CD4-positive, alpha-beta memory T cell (primary cell): ENCODE measurements around the gene SPATA33. TPM values are rescaled to one million over a fixed set of nuclear protein-coding genes. Genes with fewer than 3 reads are reported as not detected.

Experiments used
- CTCF ChIA-PET: fragments of 350-600 bp; sonication (Branson Sonifier 250); formaldehyde crosslinking; loops from one replicate; lab custom pipeline; 2021; ENCODE audit warnings: inconsistent platforms; ENCODE audit not compliant: partially characterized antibody; lab: Charles Lee
- POLR2A ChIA-PET: fragments of 350-600 bp; sonication (Branson Sonifier 250); formaldehyde crosslinking; loops from one replicate; lab custom pipeline; 2021; ENCODE audit not compliant: partially characterized antibody; lab: Charles Lee
- DNase-seq, 5 donors: peaks; one replicate each; pipeline versions ENCODE4 v3.0.0 to v3.0.0-alpha.2; 2020 to 2022; ENCODE audit warnings: mixed read lengths in 1 of 5
- H3K27ac ChIP-seq: one replicate; pipeline ENCODE4 v1.7.0; 2013; ENCODE audit warnings: low read depth, low read length
- H3K27me3 ChIP-seq: 2 replicates; pipeline ENCODE4 v1.7.0; 2013; ENCODE audit warnings: mild to moderate bottlenecking, low read length, moderate library complexity; ENCODE audit not compliant: insufficient read depth
- H3K36me3 ChIP-seq: 2 replicates; pipeline ENCODE4 v1.7.0; 2013; ENCODE audit warnings: mild to moderate bottlenecking, low read length, moderate library complexity; ENCODE audit not compliant: insufficient read depth
- H3K4me1 ChIP-seq: 2 replicates; pipeline ENCODE4 v1.7.0; 2013; ENCODE audit warnings: mild to moderate bottlenecking, low read length, moderate library complexity; ENCODE audit not compliant: insufficient read depth
- H3K4me3 ChIP-seq, 2 donors: one replicate each; pipeline ENCODE4 v1.7.0; 2013; ENCODE audit warnings: low read length in 2 of 2, mild to moderate bottlenecking in 1 of 2
- H3K9me3 ChIP-seq, 2 donors: one replicate each; pipeline ENCODE4 v1.7.0; 2013; ENCODE audit warnings: low read length in 2 of 2, control low read depth in 1 of 2; ENCODE audit not compliant: control insufficient read depth in 1 of 2
- H3K27ac Mint-ChIP-seq, 7 donors: one replicate each; pipeline ENCODE4 v1.8.0; 2020 to 2021; ENCODE audit warnings: mixed read lengths in 7 of 7, mild to moderate bottlenecking in 6 of 7, inconsistent platforms in 3 of 7, moderate library complexity in 3 of 7
- H3K27me3 Mint-ChIP-seq, 2 donors: one replicate each; pipeline ENCODE4 v1.8.0; 2020 to 2021; ENCODE audit warnings: mixed read lengths in 2 of 2
- H3K36me3 Mint-ChIP-seq, 2 donors: one replicate each; pipeline ENCODE4 v1.8.0; 2020 to 2021; ENCODE audit warnings: mixed read lengths in 2 of 2, inconsistent platforms in 1 of 2, mild to moderate bottlenecking in 1 of 2
- H3K4me1 Mint-ChIP-seq, 4 donors: one replicate each; pipeline ENCODE4 v1.8.0; 2020 to 2021; ENCODE audit warnings: mixed read lengths in 4 of 4, mild to moderate bottlenecking in 1 of 4
- H3K4me3 Mint-ChIP-seq, 8 donors: one replicate each; pipeline ENCODE4 v1.8.0; 2020 to 2021; ENCODE audit warnings: mixed read lengths in 8 of 8, mild to moderate bottlenecking in 7 of 8, moderate library complexity in 6 of 8, inconsistent platforms in 3 of 8
- H3K9me3 Mint-ChIP-seq, 8 donors: one replicate each; pipeline ENCODE4 v1.8.0; 2020 to 2021; ENCODE audit warnings: mixed read lengths in 8 of 8, mild to moderate bottlenecking in 5 of 8, inconsistent platforms in 3 of 8, moderate library complexity in 1 of 8
- intact Hi-C: fragments of 100-400 bp; cut with micrococcal nuclease; formaldehyde crosslinking; loops from one replicate; pipeline ENCODE4 v1.15.1; 2023
- polyA plus RNA-seq, 2 donors: library from polyadenylated mRNA; unstranded; fragments of 300-500 nt; fragmentation: Illumina TruSeq; gene quantifications; one replicate each; pipeline ENCODE4 v1.2.3, GENCODE V29; 2021
- total RNA-seq, 2 experiments: library from RNA; stranded (reverse); gene quantifications; one replicate each; pipeline ENCODE4 v1.2.3, GENCODE V29; 2021

The SPATA33 gene
- total and polyA plus RNA-seq, 4 experiments from 2014 or later, result 2.5 to 10.5 (median 7.2) TPM

GRCh38 chr16:89710709-89711564 lies 53.3 kb downstream of the SPATA33 start:
- POLR2A ChIA-PET, result interaction anchor here (0.6 to 6.8 kb wide), 6 partner anchors 11 to 198 kb away, joined by 3 to 42 read pairs (median 3); partner anchors contain the start of gene CDK10
- intact Hi-C loops, result loop anchor here (1.0 kb wide), 1 partner anchor 10 kb away; the partner anchor contains the start of gene ZNF276
- H3K9me3 ChIP-seq, result no peaks in the 10 kb centered on the region
- no peaks in the 10 kb centered on the region for H3K36me3 ChIP-seq
- no peak overlapping the region for H3K27ac ChIP-seq
- Mint-ChIP-seq H3K36me3 (peaks cover 0 to 2% of the 10 kb centered on the region in 2 donors), H3K9me3 (peaks cover 0 to 2% (median 0%) of the 10 kb centered on the region in 8 donors), H3K27me3 (peaks cover 0 to 1% of the 10 kb centered on the region in 2 donors), H3K4me3 (no peak overlapping the region), H3K27ac (no peak overlapping the region), H3K4me1 (peaks cover 2 to 10% (median 5%) of the 10 kb centered on the region in 4 donors)
- no peak overlapping the region for H3K4me3 ChIP-seq
- CTCF ChIA-PET, result interaction anchor here (1.2 to 15.1 kb wide), 3 partner anchors 74 to 149 kb away, joined by 3 to 293 read pairs (median 7); no protein-coding TSS in a partner anchor
- peaks cover 14% of the 10 kb centered on the region for H3K4me1 ChIP-seq
- DNase-seq, result no peak
- no peaks in the 10 kb centered on the region for H3K27me3 ChIP-seq

- peak overlapping the region in 1 of 2 donors; percentile 54 for H3K4me3 ChIP-seq
- H3K4me1 ChIP-seq, result peaks cover 9% of the 10 kb centered on the region
- Mint-ChIP-seq H3K36me3 (no peaks in the 10 kb centered on the region), H3K4me3 (peak overlapping the region in 4 of 8 donors; percentile 28 to 68 (median 56)), H3K4me1 (peaks cover 0 to 7% (median 1%) of the 10 kb centered on the region in 4 donors), H3K27ac (no peak overlapping the region), H3K9me3 (peaks cover 0 to 2% (median 0%) of the 10 kb centered on the region in 8 donors), H3K27me3 (peaks cover 0 to 1% of the 10 kb centered on the region in 2 donors)
- H3K27me3 ChIP-seq, result no peaks in the 10 kb centered on the region
- POLR2A ChIA-PET, result interaction anchor here (1.0 to 6.8 kb wide), 2 partner anchors 12 to 14 kb away, joined by 3 to 42 read pairs; no protein-coding TSS in a partner anchor
- peak; percentile 45 to 55 (median 51) for DNase-seq
- no peaks in the 10 kb centered on the region for H3K9me3 ChIP-seq
- CTCF ChIA-PET, result interaction anchor here (1.1 to 15.1 kb wide), 3 partner anchors 11 to 80 kb away, joined by 3 to 293 read pairs (median 3); no protein-coding TSS in a partner anchor
- no peaks in the 10 kb centered on the region for H3K36me3 ChIP-seq
- intact Hi-C loops, result loop anchor here (1.0 kb wide), 1 partner anchor 10 kb away; the partner anchor contains the start of gene ZNF276
- no peak overlapping the region for H3K27ac ChIP-seq
Observed at GRCh38 chr16:89711601-89712273, 54.1 kb downstream of the SPATA33 start.

- DNase-seq, result no peak
- H3K27ac ChIP-seq, result no peak overlapping the region
Observed at GRCh38 chr16:89712274-89712781, 54.7 kb downstream of the SPATA33 start.

GRCh38 chr16:89716493-89716892 lies 58.9 kb downstream of the SPATA33 start:
- Histone ChIP-seq H3K9me3 (no peaks in the 10 kb centered on the region), H3K4me3 (no peak overlapping the region), H3K27me3 (no peaks in the 10 kb centered on the region), H3K36me3 (no peaks in the 10 kb centered on the region), H3K27ac (no peak overlapping the region), H3K4me1 (peaks cover 25% of the 10 kb centered on the region)
- Mint-ChIP-seq H3K9me3 (no peaks in the 10 kb centered on the region), H3K36me3 (no peaks in the 10 kb centered on the region), H3K4me3 (no peak overlapping the region), H3K27ac (no peak overlapping the region), H3K4me1 (peaks cover 2 to 17% (median 10%) of the 10 kb centered on the region in 4 donors), H3K27me3 (peaks cover 0 to 1% of the 10 kb centered on the region in 2 donors)
- DNase-seq, result no peak
- ChIA-PET CTCF (interaction anchor here (1.2 to 1.6 kb wide), 2 partner anchors 10 to 16 kb away, joined by 4 to 6 read pairs; no protein-coding TSS in a partner anchor), POLR2A (no interaction called here)
- intact Hi-C loops, result no loop called here

More at GRCh38 chr16:89712274-89712781, 54.7 kb downstream of the SPATA33 start:
- Histone ChIP-seq H3K27me3 (no peaks in the 10 kb centered on the region), H3K9me3 (no peaks in the 10 kb centered on the region), H3K4me3 (peak overlapping the region in 1 of 2 donors; percentile 54), H3K36me3 (no peaks in the 10 kb centered on the region), H3K4me1 (peaks cover 9% of the 10 kb centered on the region)
- peak overlapping the region in 1 of 7 donors; percentile 76 for H3K27ac Mint-ChIP-seq
- peaks cover 0 to 7% (median 1%) of the 10 kb centered on the region in 4 donors for H3K4me1 Mint-ChIP-seq
- intact Hi-C loops, result no loop called here
- CTCF ChIA-PET, result interaction anchor here (1.1 kb wide), 1 partner anchor 10 kb away, joined by 3 read pairs; no protein-coding TSS in a partner anchor
- no peaks in the 10 kb centered on the region for H3K36me3 Mint-ChIP-seq
- POLR2A ChIA-PET, result interaction anchor here (0.9 to 6.8 kb wide), 5 partner anchors 11 to 82 kb away, joined by 3 to 42 read pairs (median 3); no protein-coding TSS in a partner anchor
- H3K4me3 Mint-ChIP-seq, result peak overlapping the region in 6 of 8 donors; percentile 44 to 68 (median 54)
- peaks cover 0 to 2% (median 0%) of the 10 kb centered on the region in 8 donors for H3K9me3 Mint-ChIP-seq
- peaks cover 0 to 1% of the 10 kb centered on the region in 2 donors for H3K27me3 Mint-ChIP-seq

GRCh38 chr16:89716916-89717687 lies 59.5 kb downstream of the SPATA33 start:
- POLR2A ChIA-PET, result interaction anchor here (1.3 kb wide), 1 partner anchor 11 kb away, joined by 3 read pairs; no protein-coding TSS in a partner anchor
- no peaks in the 10 kb centered on the region for H3K9me3 ChIP-seq
- H3K4me1 Mint-ChIP-seq, result peaks cover 2 to 17% (median 10%) of the 10 kb centered on the region in 4 donors
- no peaks in the 10 kb centered on the region for H3K36me3 Mint-ChIP-seq
- peak overlapping the region in 2 of 7 donors; percentile 30 to 57 for H3K27ac Mint-ChIP-seq
- H3K36me3 ChIP-seq, result no peaks in the 10 kb centered on the region
- DNase-seq, result no peak
- H3K27ac ChIP-seq, result no peak overlapping the region
- no peaks in the 10 kb centered on the region for H3K9me3 Mint-ChIP-seq
- H3K4me3 Mint-ChIP-seq, result peak overlapping the region in 2 of 8 donors; percentile 17 to 21
- H3K27me3 ChIP-seq, result no peaks in the 10 kb centered on the region
- peaks cover 0 to 1% of the 10 kb centered on the region in 2 donors for H3K27me3 Mint-ChIP-seq
- H3K4me3 ChIP-seq, result no peak overlapping the region
- CTCF ChIA-PET, result interaction anchor here (1.2 kb wide), 1 partner anchor 17 kb away, joined by 6 read pairs; no protein-coding TSS in a partner anchor
- intact Hi-C loops, result no loop called here
- peaks cover 21% of the 10 kb centered on the region for H3K4me1 ChIP-seq
